Endodermal cell (in vitro differentiated cells): ENCODE measurements around the gene CLEC16A. TPM values are rescaled to one million over a fixed set of nuclear protein-coding genes. Genes with fewer than 3 reads are reported as not detected.

Experiments used
- DNase-seq: peaks from one replicate; pipeline ENCODE4 v3.0.0-alpha.2; 2017
- H3K27ac ChIP-seq: 2 replicates; pipeline ENCODE4 v1.5.1; 2013; ENCODE audit warnings: mild to moderate bottlenecking, low read depth, low read length, moderate library complexity
- H3K27me3 ChIP-seq: 2 replicates; pipeline ENCODE4 v1.6.1; 2013; ENCODE audit warnings: mild to moderate bottlenecking, low read length, moderate library complexity; ENCODE audit not compliant: insufficient read depth, control insufficient read depth, poor library complexity, severe bottlenecking
- H3K36me3 ChIP-seq: 2 replicates; pipeline ENCODE4 v1.7.0; 2013; ENCODE audit warnings: mild to moderate bottlenecking, low read length, moderate library complexity; ENCODE audit not compliant: control insufficient read depth, insufficient read depth
- H3K4me1 ChIP-seq: one replicate; pipeline ENCODE4 v1.7.0; 2013; ENCODE audit warnings: low read length; ENCODE audit not compliant: control insufficient read depth, insufficient read depth
- H3K4me3 ChIP-seq: 2 replicates; pipeline ENCODE4 v1.5.1; 2013; ENCODE audit warnings: mild to moderate bottlenecking, low read length, moderate library complexity
- H3K9ac ChIP-seq: 2 replicates; pipeline ENCODE4 v1.6.1; 2013; ENCODE audit warnings: mild to moderate bottlenecking, low read length, moderate library complexity; ENCODE audit not compliant: poor library complexity, severe bottlenecking; ENCODE audit errors: extremely low read depth
- H3K9me3 ChIP-seq: 2 replicates; pipeline ENCODE4 v1.6.1; 2013; ENCODE audit warnings: mild to moderate bottlenecking, low read length, moderate library complexity; ENCODE audit not compliant: control insufficient read depth
- H3K27ac Mint-ChIP-seq: 2 replicates; pipeline ENCODE4 v1.8.0; 2020; ENCODE audit warnings: mixed read lengths
- H3K27me3 Mint-ChIP-seq: 2 replicates; pipeline ENCODE4 v1.8.0; 2021; ENCODE audit warnings: mild to moderate bottlenecking, mixed read lengths; ENCODE audit not compliant: insufficient read depth
- H3K36me3 Mint-ChIP-seq: 2 replicates; pipeline ENCODE4 v1.8.0; 2020; ENCODE audit warnings: low read depth, mixed read lengths
- H3K4me1 Mint-ChIP-seq: 2 replicates; pipeline ENCODE4 v1.8.0; 2020; ENCODE audit warnings: mixed read lengths
- H3K4me3 Mint-ChIP-seq: 2 replicates; pipeline ENCODE4 v1.8.0; 2020; ENCODE audit warnings: mild to moderate bottlenecking, moderate library complexity, mixed read lengths
- H3K9me3 Mint-ChIP-seq: 2 replicates; pipeline ENCODE4 v1.8.0; 2020; ENCODE audit warnings: mild to moderate bottlenecking, mixed read lengths
- CTCF ChIP-seq: fragments of 200-600 bp; sonication (generic); conservative IDR thresholded peaks from 2 replicates; pipeline ENCODE4 v1.5.0; 2021; ENCODE audit warnings: antibody characterized with exemption, mild to moderate bottlenecking
- WGBS, 2 experiments: methylation state at CpG; one replicate each; pipeline versions ENCODE4 v1.1.5 to v1.1.7; 2013; ENCODE audit warnings: missing lambda C conversion rate in 2 of 2, mixed read lengths in 1 of 2; ENCODE audit not compliant: insufficient coverage in 1 of 2, insufficient read length in 1 of 2; 5-methylcytosine and 5-hydroxymethylcytosine counted together
- total RNA-seq, 2 donors: library from RNA; stranded (reverse); fragmentation: NEBNext Ultra II Directional in 1 of 2; extraction: Animal tissue kit (Norgen Biotek cat#: 25700) in 1 of 2; gene quantifications; 2 replicates in 1 of 2; 3 replicates in 1 of 2; pipeline ENCODE4 v1.2.1, GENCODE V29; 2021

The CLEC16A gene
- total RNA-seq, 2 donors from 2014 or later: 19.5 to 28.3 TPM

- H3K27me3 ChIP-seq: peaks cover 33% of the 10 kb centered on the region
- H3K36me3 ChIP-seq: peaks cover 24% of the 10 kb centered on the region
- peaks cover 43% of the 10 kb centered on the region for H3K36me3 Mint-ChIP-seq
- H3K4me1 Mint-ChIP-seq: peaks cover 4% of the 10 kb centered on the region
- H3K4me3 ChIP-seq: no peak overlapping the region
- peaks cover 2% of the 10 kb centered on the region for H3K4me1 ChIP-seq
- TF ChIP-seq CTCF: no peak
- no peak overlapping the region for H3K27ac Mint-ChIP-seq
- H3K9me3 ChIP-seq: peaks cover 12% of the 10 kb centered on the region
- no peak overlapping the region for H3K4me3 Mint-ChIP-seq
- no peak overlapping the region for H3K9ac ChIP-seq
- DNase-seq: no peak
- no peak overlapping the region for H3K27ac ChIP-seq
- 97 to 100% methylated on average over 1 to 5 of the region's 8 CpGs for WGBS, 2 experiments
- H3K27me3 Mint-ChIP-seq: peaks cover 37% of the 10 kb centered on the region
- peaks cover 19% of the 10 kb centered on the region for H3K9me3 Mint-ChIP-seq
These were observed 68.5 kb downstream of the CLEC16A start for GRCh38 chr16:11012841-11013240.

- H3K9me3 Mint-ChIP-seq: peaks cover 19% of the 10 kb centered on the region
- peaks cover 22% of the 10 kb centered on the region for H3K27me3 ChIP-seq
- peaks cover 46% of the 10 kb centered on the region for H3K36me3 Mint-ChIP-seq
- peaks cover 24% of the 10 kb centered on the region for H3K36me3 ChIP-seq
- H3K4me1 ChIP-seq: peaks cover 2% of the 10 kb centered on the region
- H3K4me3 Mint-ChIP-seq: no peak overlapping the region
- peaks cover 12% of the 10 kb centered on the region for H3K9me3 ChIP-seq
- no peak for DNase-seq
- H3K4me1 Mint-ChIP-seq: peaks cover 4% of the 10 kb centered on the region
- no peak for TF ChIP-seq CTCF
- WGBS, 2 experiments: 98 to 100% methylated on average over 2 to 4 of the region's 4 CpGs
- H3K9ac ChIP-seq: no peak overlapping the region
- peaks cover 25% of the 10 kb centered on the region for H3K27me3 Mint-ChIP-seq
- H3K27ac ChIP-seq: no peak overlapping the region
- H3K27ac Mint-ChIP-seq: no peak overlapping the region
- no peak overlapping the region for H3K4me3 ChIP-seq
These were observed 69.8 kb downstream of the CLEC16A start for GRCh38 chr16:11014136-11014535.

- no peak for DNase-seq
- Mint-ChIP-seq H3K27me3 (peaks cover 16% of the 10 kb centered on the region), H3K9me3 (peaks cover 19% of the 10 kb centered on the region), H3K27ac (no peak overlapping the region), H3K36me3 (peaks cover 41% of the 10 kb centered on the region), H3K4me3 (no peak overlapping the region), H3K4me1 (peaks cover 4% of the 10 kb centered on the region)
- H3K4me1 ChIP-seq: peaks cover 2% of the 10 kb centered on the region
- no peak overlapping the region for H3K4me3 ChIP-seq
- no peak for TF ChIP-seq CTCF
- no peak overlapping the region for H3K9ac ChIP-seq
- H3K27ac ChIP-seq: no peak overlapping the region
- peaks cover 13% of the 10 kb centered on the region for H3K27me3 ChIP-seq
- H3K36me3 ChIP-seq: peaks cover 24% of the 10 kb centered on the region
- WGBS, 2 experiments: 92 to 94% methylated on average over 6 of the region's 6 CpGs
- H3K9me3 ChIP-seq: peaks cover 12% of the 10 kb centered on the region
These were observed 70.7 kb downstream of the CLEC16A start for GRCh38 chr16:11015076-11015475.
